Stimulated activated CD8-positive, alpha-beta memory T cell treated with anti-CD3 and anti-CD28 coated beads, Interleukin-12 subunit alpha, Interleukin-12 subunit beta, amount 100 ng/mL, for 4 hours (primary cell): ENCODE measurements around the gene CFAP20DC.
"Not testable (repeated sequence)": the region's sequence is repeated elsewhere in the genome, so short reads cannot be mapped to it uniquely, and the experiment has no call there.

Experiments
- DNase-seq: peaks from one replicate; pipeline ENCODE4 v3.0.0-alpha.2; 2020; ENCODE audit warnings: low read depth

Gene CFAP20DC

GRCh38 chr3:58742239-58742638 is 307.6 kb downstream of the CFAP20DC start:
- DNase-seq: no peak

GRCh38 chr3:58737644-58738043 is 312.2 kb downstream of the CFAP20DC start:
- DNase-seq: no peak

GRCh38 chr3:58731673-58732072 is 318.2 kb downstream of the CFAP20DC start:
- no peak for DNase-seq

- no peak for DNase-seq
Measured at GRCh38 chr3:58728723-58729122, 321.1 kb downstream of the CFAP20DC start.

- DNase-seq: no peak
Measured at GRCh38 chr3:58725326-58725853, 324.4 kb downstream of the CFAP20DC start.

GRCh38 chr3:58724336-58724735 is 325.5 kb downstream of the CFAP20DC start:
- DNase-seq: no peak

GRCh38 chr3:58723173-58723572 is 326.7 kb downstream of the CFAP20DC start:
- no peak for DNase-seq

- DNase-seq: no peak
Measured at GRCh38 chr3:58722561-58722960, 327.3 kb downstream of the CFAP20DC start.

GRCh38 chr3:58720526-58720925 is 329.3 kb downstream of the CFAP20DC start:
- no peak for DNase-seq

GRCh38 chr3:58719684-58720083 is 330.1 kb downstream of the CFAP20DC start:
- no peak for DNase-seq

- no peak for DNase-seq
Measured at GRCh38 chr3:58713715-58714401, 336.0 kb downstream of the CFAP20DC start.

GRCh38 chr3:58711871-58712270 is 338.0 kb downstream of the CFAP20DC start:
- no peak for DNase-seq

- not testable (repeated sequence) for DNase-seq
Measured at GRCh38 chr3:58708983-58709382, 340.8 kb downstream of the CFAP20DC start.

- DNase-seq: no peak
Measured at GRCh38 chr3:58708116-58708791, 341.6 kb downstream of the CFAP20DC start.

GRCh38 chr3:58707390-58707930 is 342.4 kb downstream of the CFAP20DC start:
- no peak for DNase-seq

GRCh38 chr3:58706395-58707167 is 343.2 kb downstream of the CFAP20DC start:
- no peak for DNase-seq

- no peak for DNase-seq
Measured at GRCh38 chr3:58704745-58705144, 345.1 kb downstream of the CFAP20DC start.

- not testable (repeated sequence) for DNase-seq
Measured at GRCh38 chr3:58704304-58704703, 345.5 kb downstream of the CFAP20DC start.

- no peak for DNase-seq
Measured at GRCh38 chr3:58698246-58698645, 351.6 kb downstream of the CFAP20DC start.

- no peak for DNase-seq
Measured at GRCh38 chr3:58697561-58697960, 352.3 kb downstream of the CFAP20DC start.

GRCh38 chr3:58696813-58697212 is 353.0 kb downstream of the CFAP20DC start:
- DNase-seq: not testable (repeated sequence)

- DNase-seq: no peak
Measured at GRCh38 chr3:58696093-58696492, 353.7 kb downstream of the CFAP20DC start.
